ENCODE results near the gene SLC6A6. TPM values are rescaled to one million over a fixed set of nuclear protein-coding genes. Genes with fewer than 3 reads are reported as not detected.

SLC6A6 gene
- total RNA-seq, 1 donor from 2014 or later, result 24.2 TPM

- Histone ChIP-seq H3K27ac (ENCODE audit: low read depth, low read length) (no peak overlapping the region), H2AFZ (ENCODE audit: low read depth, low read length) (no peak overlapping the region)
- H3K27ac Mint-ChIP-seq (ENCODE audit: unreplicated experiment), result no peak overlapping the region
These were observed 61.7 kb downstream of the SLC6A6 start for GRCh38 chr3:14464141-14464465.

GRCh38 chr3:14464521-14464920 is 62.1 kb downstream of the SLC6A6 start:
- H3K27ac Mint-ChIP-seq (ENCODE audit: unreplicated experiment), result no peak overlapping the region
- H3K27me3 Mint-ChIP-seq (ENCODE audit: low read depth, unreplicated experiment), result no peaks in the 10 kb centered on the region
- H4K20me1 ChIP-seq (ENCODE audit: insufficient read depth, low read length), result peaks cover 5% of the 10 kb centered on the region
- H3K27me3 ChIP-seq (ENCODE audit: insufficient read depth, low read length), result no peaks in the 10 kb centered on the region
- H3K79me2 ChIP-seq (ENCODE audit: insufficient read depth, low read length), result no peaks in the 10 kb centered on the region
- FAIRE-seq (no peak), DNase-seq (ENCODE audit: low read depth) (no peak)
- H3K4me1 ChIP-seq (ENCODE audit: insufficient read depth, low read length), result peaks cover 24% of the 10 kb centered on the region
- H3K9me3 Mint-ChIP-seq (ENCODE audit: unreplicated experiment), result peaks cover 2% of the 10 kb centered on the region
- no peak overlapping the region for H3K4me3 Mint-ChIP-seq (ENCODE audit: unreplicated experiment)
- H3K4me2 ChIP-seq (ENCODE audit: low read length), result no peak overlapping the region
- no peaks in the 10 kb centered on the region for H3K36me3 ChIP-seq (ENCODE audit: insufficient read depth, low read length)
- TF ChIP-seq CTCF (IDR thresholded peaks at IDR 0.05; ENCODE audit: insufficient read depth, low read depth, low read length), result no peak
- TF ChIP-seq EZH2 (IDR thresholded peaks at IDR 0.05; ENCODE audit: insufficient read depth, low read length), result no peak
- no peaks in the 10 kb centered on the region for H3K9me3 ChIP-seq (ENCODE audit: insufficient read depth, low read depth, low read length)
- H3K4me1 Mint-ChIP-seq (ENCODE audit: low read depth, unreplicated experiment), result peaks cover 19% of the 10 kb centered on the region
- H3K4me3 ChIP-seq (ENCODE audit: insufficient read depth, low read depth, low read length), result no peak overlapping the region
- no peak overlapping the region for H3K27ac ChIP-seq (ENCODE audit: low read depth, low read length)
- H2AFZ ChIP-seq (ENCODE audit: low read depth, low read length), result no peak overlapping the region
- no peak overlapping the region for H3K9ac ChIP-seq (ENCODE audit: low read length)
- peaks cover 4% of the 10 kb centered on the region for H3K36me3 Mint-ChIP-seq (ENCODE audit: low read depth, unreplicated experiment)

More at GRCh38 chr3:14464141-14464465, 61.7 kb downstream of the SLC6A6 start:
- no peak overlapping the region for H3K4me3 ChIP-seq (ENCODE audit: insufficient read depth, low read depth, low read length)
- Mint-ChIP-seq H3K9me3 (ENCODE audit: unreplicated experiment) (peaks cover 2% of the 10 kb centered on the region), H3K27me3 (ENCODE audit: low read depth, unreplicated experiment) (no peaks in the 10 kb centered on the region), H3K36me3 (ENCODE audit: low read depth, unreplicated experiment) (peaks cover 4% of the 10 kb centered on the region), H3K4me1 (ENCODE audit: low read depth, unreplicated experiment) (peaks cover 20% of the 10 kb centered on the region), H3K4me3 (ENCODE audit: unreplicated experiment) (no peak overlapping the region)
- FAIRE-seq, result no peak
- no peak overlapping the region for H3K9ac ChIP-seq (ENCODE audit: low read length)
- peaks cover 5% of the 10 kb centered on the region for H4K20me1 ChIP-seq (ENCODE audit: insufficient read depth, low read length)
- peaks cover 27% of the 10 kb centered on the region for H3K4me1 ChIP-seq (ENCODE audit: insufficient read depth, low read length)
- H3K27me3 ChIP-seq (ENCODE audit: insufficient read depth, low read length), result no peaks in the 10 kb centered on the region
- H3K36me3 ChIP-seq (ENCODE audit: insufficient read depth, low read length), result no peaks in the 10 kb centered on the region
- no peak overlapping the region for H3K4me2 ChIP-seq (ENCODE audit: low read length)
- no peaks in the 10 kb centered on the region for H3K79me2 ChIP-seq (ENCODE audit: insufficient read depth, low read length)
- no peaks in the 10 kb centered on the region for H3K9me3 ChIP-seq (ENCODE audit: insufficient read depth, low read depth, low read length)
- no peak for DNase-seq (ENCODE audit: low read depth)
- TF ChIP-seq EZH2 (IDR thresholded peaks at IDR 0.05; ENCODE audit: insufficient read depth, low read length), result no peak
- no peak for TF ChIP-seq CTCF (IDR thresholded peaks at IDR 0.05; ENCODE audit: insufficient read depth, low read depth, low read length)

GRCh38 chr3:14465425-14465824 is 63.0 kb downstream of the SLC6A6 start:
- Histone ChIP-seq H3K79me2 (ENCODE audit: insufficient read depth, low read length) (no peaks in the 10 kb centered on the region), H2AFZ (ENCODE audit: low read depth, low read length) (no peak overlapping the region), H3K4me1 (ENCODE audit: insufficient read depth, low read length) (peaks cover 17% of the 10 kb centered on the region), H3K36me3 (ENCODE audit: insufficient read depth, low read length) (no peaks in the 10 kb centered on the region), H3K9me3 (ENCODE audit: insufficient read depth, low read depth, low read length) (no peaks in the 10 kb centered on the region), H3K4me2 (ENCODE audit: low read length) (no peak overlapping the region), H3K4me3 (ENCODE audit: insufficient read depth, low read depth, low read length) (no peak overlapping the region), H3K27ac (ENCODE audit: low read depth, low read length) (no peak overlapping the region), H3K27me3 (ENCODE audit: insufficient read depth, low read length) (no peaks in the 10 kb centered on the region), H3K9ac (ENCODE audit: low read length) (no peak overlapping the region), H4K20me1 (ENCODE audit: insufficient read depth, low read length) (peaks cover 5% of the 10 kb centered on the region)
- DNase-seq (ENCODE audit: low read depth) (no peak), FAIRE-seq (no peak)
- peaks cover 15% of the 10 kb centered on the region for H3K4me1 Mint-ChIP-seq (ENCODE audit: low read depth, unreplicated experiment)
- H3K27me3 Mint-ChIP-seq (ENCODE audit: low read depth, unreplicated experiment), result no peaks in the 10 kb centered on the region
- H3K36me3 Mint-ChIP-seq (ENCODE audit: low read depth, unreplicated experiment), result peaks cover 4% of the 10 kb centered on the region
- no peak overlapping the region for H3K4me3 Mint-ChIP-seq (ENCODE audit: unreplicated experiment)
- TF ChIP-seq CTCF (IDR thresholded peaks at IDR 0.05; ENCODE audit: insufficient read depth, low read depth, low read length) (no peak), EZH2 (IDR thresholded peaks at IDR 0.05; ENCODE audit: insufficient read depth, low read length) (no peak)
- no peak overlapping the region for H3K27ac Mint-ChIP-seq (ENCODE audit: unreplicated experiment)
- peaks cover under 1% of the 10 kb centered on the region for H3K9me3 Mint-ChIP-seq (ENCODE audit: unreplicated experiment)

Data from astrocyte (in vitro differentiated cells and primary cell).